GM23248 (cell line): Measurements from ENCODE around the gene EDNRA.

Experiments
- EZH2 ChIP-seq: fragments of 200-600 bp; sonication (generic); IDR thresholded peaks from 2 replicates; pipeline ENCODE4 v1.6.1; 2018; ENCODE audit warnings: antibody characterized with exemption, mild to moderate bottlenecking; ENCODE audit not compliant: insufficient read depth, poor library complexity, severe bottlenecking
- EZH2phosphoT487 ChIP-seq: fragments of 200-600 bp; sonication (generic); IDR thresholded peaks from 2 replicates; pipeline ENCODE4 v1.6.1; 2018; ENCODE audit warnings: antibody characterized with exemption, moderate library complexity, mild to moderate bottlenecking, low read depth; ENCODE audit not compliant: insufficient read depth

GRCh38 chr4:147515220-147515936 lies 34.5 kb downstream of the EDNRA start:
- TF ChIP-seq EZH2phosphoT487 (no peak), EZH2 (no peak)
